Bronchus fibroblast of lung (primary cell): ENCODE results near the gene C2orf72. TPM values are rescaled to one million over a fixed set of nuclear protein-coding genes. Genes with fewer than 3 reads are reported as not detected.

Source experiments
- total RNA-seq: library from RNA; depleted of rRNA; stranded (reverse); fragments of >200 nt; gene quantifications from 2 replicates; pipeline ENCODE4 v1.2.3, GENCODE V29; 2015

Gene C2orf72
- 1.3 TPM in 1 of 2 replicates, not detected in the other for total RNA-seq

GRCh38 chr2:231037202-231037730 lies at the start of gene C2orf72:
Gene C2orf72, plus strand, starts transcription at chr2:231037523. Its CDS starts 43 bp downstream, at chr2:231037566.

GRCh38 chr2:230995821-230996220 lies 41.5 kb upstream of the C2orf72 start, which contains the start of gene SPATA3:
Gene SPATA3, plus strand, starts transcription at chr2:230996121. Its CDS starts 113 bp downstream, at chr2:230996234.

GRCh38 chr2:231056453-231057416 lies 19.4 kb downstream of the C2orf72 start, which contains the start of gene PSMD1:
Gene PSMD1, plus strand, starts transcription at chr2:231056867. Its CDS starts 159 bp downstream, at chr2:231057026.

Other genes starting within 250 kb of the C2orf72 start
- 65.1 and 72.7 TPM in 2 replicates for gene ITM2C, start 172.6 kb upstream of the C2orf72 start, total RNA-seq
- gene GPR55, start 112.3 kb upstream of the C2orf72 start, total RNA-seq = under 0.01 TPM in 1 of 2 replicates, not detected in the other
- gene SPATA3, start 41.4 kb upstream of the C2orf72 start, total RNA-seq = not detected in 2 replicates
- gene PSMD1, start 19.3 kb downstream of the C2orf72 start, total RNA-seq = 82.1 and 93.5 TPM in 2 replicates
- gene HTR2B, start 87.5 kb downstream of the C2orf72 start, total RNA-seq = under 0.01 and 0.30 TPM in 2 replicates
- 12.3 and 13.5 TPM in 2 replicates for gene ARMC9, start 161.1 kb downstream of the C2orf72 start, total RNA-seq